Endothelial cell of umbilical vein (primary cell): Measurements from ENCODE around the gene GRID1. TPM values are rescaled to one million over a fixed set of nuclear protein-coding genes. Genes with fewer than 3 reads are reported as not detected.

ENCODE experiments used
- BruUV-seq: library from RNA; stranded (reverse); fragments of 400-500 nt; replicated peaks from 2 replicates; lab custom pipeline; 2021; lab: Mats Ljungman, UMichigan
- CTCF ChIA-PET: fragments of 300-600, 350-600 bp; sonication (Branson Sonifier 250); formaldehyde crosslinking; loops from one replicate; lab custom pipeline; 2021; ENCODE audit warnings: antibody characterized with exemption, inconsistent platforms; lab: Charles Lee
- POLR2A ChIA-PET: fragments of 300-600, 350-600 bp; sonication (Branson Sonifier 250); formaldehyde crosslinking; loops from one replicate; lab custom pipeline; 2021; ENCODE audit warnings: antibody characterized with exemption, inconsistent platforms; lab: Charles Lee
- DNase-seq: peaks from one replicate; pipeline ENCODE4 v3.0.0-alpha.2; 2011; ENCODE audit warnings: low read depth, low spot score
- FAIRE-seq: peaks from 2 replicates; lab custom pipeline; 2011; peaks lifted over from hg19 to GRCh38; lab: Jason Lieb, UNC
- H2AFZ ChIP-seq: 2 replicates; pipeline ENCODE4 v1.6.0; 2012; ENCODE audit warnings: low read depth, low read length, control low read depth, inconsistent platforms
- H3K27ac ChIP-seq: 2 replicates; pipeline ENCODE4 v1.5.1; 2011; ENCODE audit warnings: low read depth, mild to moderate bottlenecking, control low read depth, low read length, moderate library complexity; ENCODE audit not compliant: insufficient read depth
- H3K27me3 ChIP-seq, 2 experiments: 2 replicates each; pipeline versions ENCODE4 v1.6.0 to v1.6.1; 2011; ENCODE audit warnings: low read length in 2 of 2, mixed read lengths in 1 of 2; ENCODE audit not compliant: control insufficient read depth in 2 of 2, insufficient read depth in 2 of 2
- H3K36me3 ChIP-seq, 2 experiments: 2 replicates in 1 of 2; 3 replicates in 1 of 2; pipeline ENCODE4 v1.5.1; 2011; ENCODE audit warnings: low read length in 2 of 2, mild to moderate bottlenecking in 1 of 2, moderate library complexity in 1 of 2; ENCODE audit not compliant: control insufficient read depth in 2 of 2, insufficient read depth in 2 of 2; ENCODE audit errors: extremely low read depth in 1 of 2
- H3K4me1 ChIP-seq: 3 replicates; pipeline ENCODE4 v1.5.1; 2011; ENCODE audit warnings: mild to moderate bottlenecking, low read length; ENCODE audit not compliant: control insufficient read depth, insufficient read depth; ENCODE audit errors: extremely low read depth
- H3K4me2 ChIP-seq: 2 replicates; pipeline ENCODE4 v1.6.1; 2011; ENCODE audit warnings: low read length, control low read depth, mixed read lengths; ENCODE audit not compliant: insufficient read depth
- H3K4me3 ChIP-seq, 3 experiments: fragments of 200-600 bp in 1 of 3; sonication (generic), shearing (Covaris generic) in 1 of 3; replicated peaks in 1 of 3; 2 replicates each; pipeline ENCODE4 v1.5.1; 2011 to 2016; ENCODE audit warnings: control low read depth in 3 of 3, low read length in 3 of 3, mild to moderate bottlenecking in 2 of 3, inconsistent platforms in 1 of 3, low read depth in 1 of 3, moderate library complexity in 1 of 3; ENCODE audit not compliant: insufficient read depth in 1 of 3
- H3K79me2 ChIP-seq: 2 replicates; pipeline ENCODE4 v1.6.0; 2012; ENCODE audit warnings: low read length, inconsistent platforms; ENCODE audit not compliant: control insufficient read depth, insufficient read depth
- H3K9ac ChIP-seq: replicated peaks from 2 replicates; pipeline ENCODE3; 2011; ENCODE audit warnings: low read length, control low read depth; ENCODE audit not compliant: insufficient read depth; ENCODE audit errors: extremely low read depth
- H3K9me1 ChIP-seq: replicated peaks from 3 replicates; pipeline ENCODE4 v1.6.0; 2011; ENCODE audit warnings: mild to moderate bottlenecking, low read length; ENCODE audit not compliant: control insufficient read depth, insufficient read depth; ENCODE audit errors: extremely low read depth
- H3K9me3 ChIP-seq: replicated peaks from 2 replicates; pipeline ENCODE4 v1.5.1; 2012; ENCODE audit warnings: low read length, inconsistent platforms; ENCODE audit not compliant: control insufficient read depth, insufficient read depth
- H4K20me1 ChIP-seq: replicated peaks from 2 replicates; pipeline ENCODE3; 2011; ENCODE audit warnings: mild to moderate bottlenecking, low read length; ENCODE audit not compliant: control insufficient read depth, insufficient read depth; ENCODE audit errors: extremely low read depth
- CTCF ChIP-seq, 2 donors: IDR thresholded peaks; 1 replicate in 1 of 2; 2 replicates in 1 of 2; pipeline ENCODE4 v1.5.1; 2011; ENCODE audit warnings: low read length in 2 of 2, mild to moderate bottlenecking in 2 of 2, moderate library complexity in 2 of 2, control low read depth in 1 of 2, inconsistent platforms in 1 of 2, low read depth in 1 of 2; ENCODE audit not compliant: insufficient read depth in 1 of 2; ENCODE audit errors: extremely low read depth in 1 of 2
- EZH2 ChIP-seq: IDR thresholded peaks from 2 replicates; pipeline ENCODE4 v1.6.1; 2012; ENCODE audit warnings: borderline replicate concordance, low read depth, mild to moderate bottlenecking, moderate library complexity, low read length, inconsistent platforms; ENCODE audit not compliant: severe bottlenecking
- FOS ChIP-seq: IDR thresholded peaks from 2 replicates; pipeline ENCODE4 v1.6.1; 2011; ENCODE audit warnings: mild to moderate bottlenecking, low read length, moderate library complexity, borderline replicate concordance; ENCODE audit not compliant: insufficient read depth
- GATA2 ChIP-seq: IDR thresholded peaks from 2 replicates; pipeline ENCODE4 v1.7.0; 2011; ENCODE audit warnings: low read depth, mild to moderate bottlenecking, moderate library complexity, mixed read lengths, low read length; ENCODE audit not compliant: insufficient read length, insufficient read depth
- JUN ChIP-seq: IDR thresholded peaks from 2 replicates; pipeline ENCODE4 v1.6.1; 2011; ENCODE audit warnings: borderline replicate concordance, low read depth; ENCODE audit not compliant: insufficient read length, insufficient read depth
- MAX ChIP-seq: IDR thresholded peaks from 2 replicates; pipeline ENCODE4 v1.6.1; 2011; ENCODE audit not compliant: insufficient read depth, insufficient read length
- MYC ChIP-seq: IDR thresholded peaks from one replicate; pipeline ENCODE4 v1.6.1; 2011; ENCODE audit warnings: mild to moderate bottlenecking, low read depth, low read length
- POLR2A ChIP-seq: IDR thresholded peaks from 2 replicates; pipeline ENCODE4 v1.6.1; 2012; ENCODE audit warnings: low read depth, mild to moderate bottlenecking, control low read depth, low read length
- POLR2AphosphoS5 ChIP-seq: IDR thresholded peaks from 2 replicates; pipeline ENCODE4 v1.6.1; 2012; ENCODE audit warnings: low read depth, mild to moderate bottlenecking, control low read depth, low read length, moderate library complexity; ENCODE audit not compliant: insufficient read depth
- dilution Hi-C: fragments of 300-500 bp; cut with MboI; formaldehyde crosslinking; loops from one replicate; pipeline ENCODE4 v1.15.0; 2019; ENCODE audit warnings: low sequenced_read_pairs; ENCODE audit not compliant: extremely low pct_ligation_motif_present
- intact Hi-C: fragments of 100-400 bp; cut with micrococcal nuclease; formaldehyde crosslinking; loops from one replicate; pipeline ENCODE4 v1.10.0; 2022
- polyA plus RNA-seq, 4 experiments: library from polyadenylated mRNA; depleted of rRNA in 3 of 4; stranded (reverse) in 3 of 4; unstranded in 1 of 4; fragments of >200 nt; gene quantifications; 2 replicates each; pipeline versions ENCODE4 v1.2.1 to v1.2.3, GENCODE V29; 2011 to 2012; ENCODE audit warnings: missing spikeins in 1 of 4
- total RNA-seq: library from RNA; stranded (reverse); gene quantifications from 2 replicates; pipeline ENCODE4 v1.2.3, GENCODE V29; 2021

GRID1 gene
- total and polyA plus RNA-seq, 2 donors (not counting 3 experiments of a cell fraction or from before 2014, with no cell fraction given) = not detected

GRCh38 chr10:85604136-85604725 lies 762.4 kb downstream of the GRID1 start:
- dilution Hi-C loops = no loop called here

More at GRCh38 chr10:85604136-85604725, 762.4 kb downstream of the GRID1 start:
- DNase-seq (no peak), FAIRE-seq (no peak)
- Histone ChIP-seq H3K36me3 (no peaks in the 10 kb centered on the region), H3K27me3 (no peaks in the 10 kb centered on the region), H4K20me1 (no peaks in the 10 kb centered on the region), H3K9me3 (no peaks in the 10 kb centered on the region), H3K9ac (no peak overlapping the region), H3K9me1 (no peaks in the 10 kb centered on the region), H3K4me2 (no peak overlapping the region), H3K4me1 (no peaks in the 10 kb centered on the region), H3K79me2 (no peaks in the 10 kb centered on the region), H3K4me3 (no peak overlapping the region), H2AFZ (no peak overlapping the region), H3K27ac (no peak overlapping the region)
- BruUV-seq = no TSS peak
- intact Hi-C loops = no loop called here
- TF ChIP-seq JUN = no peak
- no peak for TF ChIP-seq CTCF (IDR thresholded peaks at IDR 0.05; ENCODE audit: extremely low read depth in 1 of 2, insufficient read depth in 1 of 2, low read depth in 1 of 2, low read length in 2 of 2)
- no peak for TF ChIP-seq POLR2AphosphoS5
- no peak for TF ChIP-seq EZH2
- TF ChIP-seq POLR2A = no peak
- TF ChIP-seq FOS = no peak
- TF ChIP-seq MYC = no peak
- TF ChIP-seq MAX = no peak
- no peak for TF ChIP-seq GATA2
- ChIA-PET POLR2A (no interaction called here), CTCF (no interaction called here)
